Peyer's patch (tissue), 4 donors: Measurements from ENCODE around the gene AKAP6. TPM values are rescaled to one million over a fixed set of nuclear protein-coding genes. Genes with fewer than 3 reads are reported as not detected.

ENCODE experiments used
- DNase-seq, 3 donors: peaks; one replicate each; pipeline ENCODE4 v3.0.0-alpha.2; 2017 to 2019
- H3K27ac ChIP-seq, 4 donors: fragments of 200-600 bp; sonication (generic); one replicate each; pipeline ENCODE4 v1.5.1; 2016 to 2019
- H3K27me3 ChIP-seq, 2 donors: fragments of 200-600 bp; sonication (generic); one replicate each; pipeline ENCODE4 v1.5.1; 2019
- H3K36me3 ChIP-seq, 3 donors: fragments of 200-600 bp; sonication (generic); one replicate each; pipeline ENCODE4 v1.5.1; 2016 to 2019
- H3K4me1 ChIP-seq, 4 donors: fragments of 200-600 bp; sonication (generic); one replicate each; pipeline ENCODE4 v1.5.1; 2016 to 2019
- H3K4me3 ChIP-seq, 4 donors: fragments of 200-600 bp; sonication (generic); 1 replicate in 3 of 4; 2 replicates in 1 of 4; pipeline ENCODE4 v1.5.1; 2016 to 2019; ENCODE audit warnings: mild to moderate bottlenecking in 1 of 4
- H3K9me3 ChIP-seq, 4 donors: fragments of 200-600 bp; sonication (generic); one replicate each; pipeline ENCODE4 v1.5.1; 2016 to 2019; ENCODE audit warnings: mild to moderate bottlenecking in 1 of 4
- POLR2A ChIP-seq, 2 donors: fragments of 450-650 bp; IDR thresholded peaks; one replicate each; pipeline ENCODE4 v1.5.1; 2017; ENCODE audit warnings: antibody characterized with exemption in 2 of 2, mild to moderate bottlenecking in 2 of 2, moderate library complexity in 2 of 2
- total RNA-seq, 4 donors: library from RNA; depleted of rRNA; stranded (reverse); fragments of >200 nt; gene quantifications; one replicate each; pipeline ENCODE4 v1.1.0, GENCODE V29; 2016
- TF ChIP-seq, protein P1 (sequence below), 6 experiments: fragments of 450-650 bp in 4 of 6; fragments of 200-600 bp in 2 of 6; sonication (generic) in 1 of 6; IDR thresholded peaks; one replicate each; pipeline ENCODE4 v1.5.1; 2017 to 2019; ENCODE audit warnings: antibody characterized with exemption in 6 of 6, mild to moderate bottlenecking in 3 of 6, moderate library complexity in 1 of 6

AKAP6 gene
- total RNA-seq, 4 donors from 2014 or later: 7.6 to 21.5 (median 12.2) TPM

DNA sequence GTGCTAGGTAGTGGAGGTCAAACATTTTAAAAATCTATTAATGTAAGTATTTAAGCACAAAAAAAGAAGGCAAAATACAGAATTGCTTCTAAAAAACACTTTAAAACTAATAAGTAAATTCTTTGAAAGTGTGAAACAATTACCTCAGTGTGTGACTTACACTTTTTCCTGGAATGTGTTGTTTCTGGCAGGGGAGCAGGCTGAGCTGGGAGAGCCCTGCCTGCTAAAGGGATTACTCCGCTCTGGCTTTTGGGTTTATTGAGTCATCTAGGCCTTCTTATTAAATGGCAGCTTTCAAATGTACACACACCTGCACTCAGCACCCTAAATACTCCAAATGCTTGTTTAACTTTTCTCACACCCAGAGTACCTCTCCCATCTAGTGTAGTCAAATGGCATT is 279.8 kb downstream of the AKAP6 start:
- Histone ChIP-seq H3K27ac (no peak overlapping the region), H3K4me3 (no peak overlapping the region), H3K36me3 (no peaks in the 10 kb centered on the region), H3K4me1 (no peaks in the 10 kb centered on the region), H3K9me3 (no peaks in the 10 kb centered on the region), H3K27me3 (no peaks in the 10 kb centered on the region)
- TF ChIP-seq, protein P1, sequence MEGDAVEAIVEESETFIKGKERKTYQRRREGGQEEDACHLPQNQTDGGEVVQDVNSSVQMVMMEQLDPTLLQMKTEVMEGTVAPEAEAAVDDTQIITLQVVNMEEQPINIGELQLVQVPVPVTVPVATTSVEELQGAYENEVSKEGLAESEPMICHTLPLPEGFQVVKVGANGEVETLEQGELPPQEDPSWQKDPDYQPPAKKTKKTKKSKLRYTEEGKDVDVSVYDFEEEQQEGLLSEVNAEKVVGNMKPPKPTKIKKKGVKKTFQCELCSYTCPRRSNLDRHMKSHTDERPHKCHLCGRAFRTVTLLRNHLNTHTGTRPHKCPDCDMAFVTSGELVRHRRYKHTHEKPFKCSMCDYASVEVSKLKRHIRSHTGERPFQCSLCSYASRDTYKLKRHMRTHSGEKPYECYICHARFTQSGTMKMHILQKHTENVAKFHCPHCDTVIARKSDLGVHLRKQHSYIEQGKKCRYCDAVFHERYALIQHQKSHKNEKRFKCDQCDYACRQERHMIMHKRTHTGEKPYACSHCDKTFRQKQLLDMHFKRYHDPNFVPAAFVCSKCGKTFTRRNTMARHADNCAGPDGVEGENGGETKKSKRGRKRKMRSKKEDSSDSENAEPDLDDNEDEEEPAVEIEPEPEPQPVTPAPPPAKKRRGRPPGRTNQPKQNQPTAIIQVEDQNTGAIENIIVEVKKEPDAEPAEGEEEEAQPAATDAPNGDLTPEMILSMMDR (IDR thresholded peaks at IDR 0.05): no peak
- no peak for TF ChIP-seq POLR2A (IDR thresholded peaks at IDR 0.05)
- no peak for DNase-seq

DNA sequence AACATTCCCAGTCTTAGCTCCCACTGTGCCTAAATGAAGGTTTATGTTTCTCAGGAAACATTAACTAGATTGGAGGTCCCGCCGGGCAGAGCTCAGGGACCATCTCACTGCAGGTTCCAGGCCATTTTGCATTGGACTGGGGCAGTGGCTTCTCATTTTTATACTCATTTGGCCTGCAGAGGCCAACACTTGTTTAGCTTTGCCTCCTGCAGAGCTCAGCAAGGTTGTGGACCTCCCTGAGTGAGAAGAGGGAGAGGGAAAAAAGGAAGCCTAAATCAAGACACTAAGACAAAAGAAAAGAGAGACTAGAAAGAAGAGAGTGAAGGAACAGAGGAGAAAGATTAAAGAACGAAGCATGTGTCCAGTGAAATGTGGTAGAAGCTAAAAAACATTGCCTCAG is 280.3 kb downstream of the AKAP6 start:
- no peak overlapping the region for H3K27ac ChIP-seq
- no peak overlapping the region for H3K4me3 ChIP-seq
- H3K36me3 ChIP-seq: no peaks in the 10 kb centered on the region
- TF ChIP-seq POLR2A (IDR thresholded peaks at IDR 0.05): no peak
- TF ChIP-seq, protein P1 (IDR thresholded peaks at IDR 0.05): no peak
- H3K4me1 ChIP-seq: no peaks in the 10 kb centered on the region
- no peaks in the 10 kb centered on the region for H3K27me3 ChIP-seq
- DNase-seq: no peak
- H3K9me3 ChIP-seq: no peaks in the 10 kb centered on the region

GRCh38 chr14:32611752-32612151 is 282.7 kb downstream of the AKAP6 start:
- Histone ChIP-seq H3K9me3 (no peaks in the 10 kb centered on the region), H3K4me3 (no peak overlapping the region), H3K4me1 (no peaks in the 10 kb centered on the region), H3K27me3 (no peaks in the 10 kb centered on the region), H3K36me3 (no peaks in the 10 kb centered on the region), H3K27ac (no peak overlapping the region)
- no peak for TF ChIP-seq POLR2A (IDR thresholded peaks at IDR 0.05)
- DNase-seq: no peak

DNA sequence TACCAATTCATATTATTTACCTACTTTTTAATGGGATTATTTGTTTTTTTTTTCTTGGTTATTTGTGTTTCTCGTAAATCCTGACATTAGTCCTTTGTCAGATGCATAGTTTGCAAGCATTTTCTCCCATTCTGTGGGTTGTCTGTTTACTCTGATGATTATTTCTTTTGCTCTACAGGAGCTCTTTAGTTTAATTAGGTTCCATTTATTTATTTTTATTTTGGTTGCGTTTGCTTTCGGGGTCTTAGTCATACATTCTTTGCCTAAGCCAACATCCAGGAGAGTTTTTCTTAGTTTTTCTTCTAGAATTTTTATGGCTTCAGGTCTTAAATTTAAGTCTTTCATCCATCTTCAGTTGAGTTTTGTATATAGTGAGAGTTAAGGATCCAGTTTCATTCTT is 289.9 kb downstream of the AKAP6 start:
- no peaks in the 10 kb centered on the region for H3K4me1 ChIP-seq
- no peak overlapping the region for H3K27ac ChIP-seq
- H3K9me3 ChIP-seq: no peaks in the 10 kb centered on the region
- no peak for TF ChIP-seq POLR2A (IDR thresholded peaks at IDR 0.05)
- TF ChIP-seq, protein P1 (IDR thresholded peaks at IDR 0.05): no peak
- no peak for DNase-seq
- no peaks in the 10 kb centered on the region for H3K27me3 ChIP-seq
- no peak overlapping the region for H3K4me3 ChIP-seq
- H3K36me3 ChIP-seq: no peaks in the 10 kb centered on the region

- DNase-seq: no peak
- TF ChIP-seq, protein P1 (IDR thresholded peaks at IDR 0.05): no peak
- TF ChIP-seq POLR2A (IDR thresholded peaks at IDR 0.05): no peak
- no peaks in the 10 kb centered on the region for H3K9me3 ChIP-seq
- H3K27ac ChIP-seq: no peak overlapping the region
- no peaks in the 10 kb centered on the region for H3K4me1 ChIP-seq
- no peaks in the 10 kb centered on the region for H3K27me3 ChIP-seq
- no peak overlapping the region for H3K4me3 ChIP-seq
- no peaks in the 10 kb centered on the region for H3K36me3 ChIP-seq
Measured at GRCh38 chr14:32620303-32620702, 291.2 kb downstream of the AKAP6 start.

- Histone ChIP-seq H3K27ac (no peak overlapping the region), H3K4me1 (no peaks in the 10 kb centered on the region), H3K27me3 (no peaks in the 10 kb centered on the region), H3K36me3 (no peaks in the 10 kb centered on the region), H3K4me3 (no peak overlapping the region), H3K9me3 (no peaks in the 10 kb centered on the region)
- no peak for TF ChIP-seq POLR2A (IDR thresholded peaks at IDR 0.05)
- TF ChIP-seq, protein P1 (IDR thresholded peaks at IDR 0.05): no peak
- no peak for DNase-seq
Measured at GRCh38 chr14:32620724-32621123, 291.6 kb downstream of the AKAP6 start.
